GM04503 (cell line): ENCODE results near the gene GPR35.
"Not testable (repeated sequence)": the region's sequence is repeated elsewhere in the genome, so short reads cannot be mapped to it uniquely, and the experiment has no call there.

Experiments used
- DNase-seq: peaks from one replicate; pipeline ENCODE4 v3.0.0-alpha.2; 2012; ENCODE audit warnings: low read depth

Gene GPR35

DNA sequence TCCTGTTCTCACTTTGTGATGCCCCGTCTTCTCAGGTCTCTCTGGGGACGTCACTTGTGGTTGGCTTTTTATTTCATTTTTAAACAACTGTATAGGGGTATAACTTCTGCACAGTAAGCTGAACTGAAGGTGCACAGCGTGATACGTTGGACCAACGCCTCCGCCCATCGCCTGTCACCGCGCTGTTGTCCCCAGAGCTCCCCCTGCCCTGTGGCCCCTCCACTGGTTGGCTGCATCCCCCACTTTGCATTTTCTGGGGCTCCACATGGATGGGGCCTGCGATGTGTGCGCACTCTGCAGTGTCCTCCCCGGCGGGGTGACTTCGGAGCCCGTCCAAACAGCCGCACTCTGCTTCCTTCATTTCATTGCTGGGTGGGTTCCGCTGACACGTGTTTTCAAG, 14.3 kb downstream of the GPR35 start:
- no peak for DNase-seq

DNA sequence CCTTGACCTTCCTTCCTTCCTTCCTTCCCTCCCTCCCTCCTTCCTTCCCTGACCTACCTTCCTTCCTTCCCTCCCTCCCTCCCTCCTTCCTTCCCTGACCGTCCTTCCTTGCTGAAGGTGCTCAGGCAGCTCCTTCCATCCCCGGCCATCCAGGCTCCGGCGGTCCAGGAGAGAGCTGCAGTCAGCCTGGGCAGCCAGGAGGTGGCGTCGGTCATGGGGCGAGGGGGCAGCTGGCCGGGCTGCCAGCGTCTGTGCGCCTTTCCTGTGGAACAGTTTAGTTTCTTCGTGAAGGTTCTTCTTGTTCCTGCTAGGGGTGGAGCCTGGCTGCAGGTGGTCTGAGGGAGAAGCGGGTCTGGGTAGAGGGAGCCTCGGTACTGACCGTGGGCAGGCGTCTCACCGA, 15.7 kb downstream of the GPR35 start:
- DNase-seq: no peak

DNA sequence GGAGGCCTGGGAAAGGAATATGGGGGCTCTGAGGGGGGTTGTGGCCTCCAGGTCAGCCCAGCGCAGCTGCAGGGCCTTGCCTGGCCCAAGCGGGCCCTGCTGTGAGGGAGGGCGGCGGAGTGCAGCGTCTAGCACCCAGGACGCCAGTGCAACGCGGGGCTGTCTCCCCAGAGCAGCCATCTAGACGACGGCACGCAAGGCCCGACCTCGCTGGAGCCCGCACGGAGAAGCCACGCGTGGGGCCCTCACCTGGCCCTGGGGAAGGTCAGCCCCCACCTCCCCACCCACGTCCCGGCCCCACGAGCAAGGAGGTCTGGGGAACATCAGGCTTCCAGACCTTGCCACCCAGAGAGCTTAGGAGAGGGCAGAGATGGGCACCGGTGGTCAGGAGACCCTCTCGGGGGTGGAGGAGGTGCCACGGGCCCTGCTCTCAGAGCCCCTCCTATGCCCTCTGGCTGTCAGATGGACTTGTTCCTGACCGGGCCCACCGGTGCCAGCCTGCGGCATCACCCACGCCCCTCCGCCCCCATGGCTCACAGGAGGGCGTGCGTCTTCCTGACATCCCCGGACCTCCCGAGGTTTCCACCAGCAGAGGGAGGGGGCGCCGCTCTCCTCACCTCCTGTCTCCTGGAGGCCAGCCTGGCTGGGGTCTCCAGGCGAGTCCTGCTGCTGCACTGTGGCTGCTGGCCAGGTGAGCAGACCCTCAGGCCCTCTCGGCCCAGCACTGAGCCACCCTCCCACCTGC, 17.0 kb downstream of the GPR35 start:
- DNase-seq: no peak

DNA sequence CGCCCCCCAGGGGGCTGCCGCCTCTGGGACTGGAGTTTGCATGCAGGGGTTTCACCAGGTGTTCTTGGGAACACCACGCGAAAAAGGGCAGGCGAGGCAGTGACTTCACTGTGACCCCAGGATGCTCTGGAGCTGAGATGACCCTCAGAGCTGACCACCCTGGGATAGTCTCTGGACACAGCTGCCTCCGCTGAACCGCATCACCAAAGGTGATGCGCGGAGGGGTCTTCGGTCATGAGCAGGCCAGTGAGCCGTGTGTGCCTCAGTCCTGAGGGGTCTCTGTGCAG, 17.5 kb downstream of the GPR35 start:
- DNase-seq: no peak

DNA sequence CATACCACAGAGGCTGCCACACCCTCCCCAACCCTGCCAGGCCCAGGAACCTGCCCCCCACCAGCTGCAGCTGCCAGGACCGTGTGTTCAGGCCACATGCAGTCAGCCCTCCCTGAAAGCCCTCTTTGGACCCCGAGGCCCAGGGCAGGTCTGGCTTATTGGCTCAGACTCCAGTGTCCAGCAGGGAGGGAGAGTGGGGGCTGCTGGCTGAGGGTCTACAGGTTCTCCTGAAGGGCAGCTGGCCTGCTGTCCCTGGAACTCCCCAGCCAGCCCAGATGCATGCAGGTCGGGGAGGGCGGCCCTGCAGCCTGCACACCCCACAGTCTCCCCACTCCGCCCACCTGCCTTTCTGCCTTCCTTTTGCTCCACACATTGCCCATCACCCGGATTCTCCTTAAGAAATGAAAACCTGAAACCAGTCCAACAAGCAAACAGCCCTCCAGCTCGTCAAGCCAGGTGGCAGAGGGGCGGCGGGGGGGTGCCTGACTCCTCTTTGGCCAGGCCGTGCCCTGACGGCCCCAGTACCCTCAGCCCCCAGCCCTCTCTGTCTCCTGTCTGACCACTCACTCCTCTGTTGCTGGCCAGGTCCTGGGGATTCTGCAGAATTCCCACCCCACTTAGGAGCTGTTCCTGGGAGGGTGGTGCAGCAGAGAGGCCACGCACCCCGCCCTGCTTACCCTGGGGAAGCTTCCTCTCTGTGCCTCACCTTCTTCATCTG, 18.0 kb downstream of the GPR35 start:
- DNase-seq: no peak

DNA sequence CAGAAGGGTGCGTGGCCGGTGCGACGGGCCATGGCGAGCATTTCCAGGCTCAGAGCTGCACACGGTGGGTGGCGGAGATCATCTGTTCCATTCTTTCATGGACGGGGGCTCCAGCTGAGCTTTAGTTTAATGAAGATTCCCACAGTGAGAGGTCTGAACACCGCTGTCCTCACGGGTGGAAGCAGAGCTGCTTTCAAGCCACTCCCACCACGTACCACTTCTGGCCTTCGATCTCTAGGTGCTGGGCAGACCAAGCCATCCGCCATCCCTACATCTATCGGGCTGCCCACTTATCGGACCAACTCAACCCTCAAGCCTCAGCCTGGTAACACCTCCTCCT, 18.5 kb downstream of the GPR35 start:
- DNase-seq: no peak

DNA sequence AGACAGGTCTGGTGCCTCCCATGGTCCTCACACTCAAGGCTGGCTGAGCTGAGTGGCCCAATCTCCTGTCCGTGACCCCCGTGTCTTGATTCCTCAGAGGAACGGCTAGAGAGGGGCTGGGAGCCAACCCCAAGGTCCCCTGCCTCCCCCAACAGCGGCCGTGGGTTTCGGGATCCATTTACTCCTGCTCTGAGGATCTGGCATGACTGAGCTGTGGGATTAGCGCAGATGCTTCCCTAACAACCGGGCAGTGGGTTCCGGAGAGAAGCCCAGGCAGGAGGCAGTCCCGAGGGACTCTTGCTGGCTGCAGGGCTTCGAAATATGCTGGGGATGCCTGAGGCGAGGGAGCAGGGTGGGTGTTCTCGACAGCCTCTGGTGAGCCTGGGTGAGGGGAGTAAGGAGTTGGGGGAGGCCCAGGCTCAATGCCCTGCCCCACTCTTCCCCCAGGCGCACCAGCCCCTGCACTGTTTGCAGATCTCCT, 18.9 kb downstream of the GPR35 start:
- DNase-seq: no peak

DNA sequence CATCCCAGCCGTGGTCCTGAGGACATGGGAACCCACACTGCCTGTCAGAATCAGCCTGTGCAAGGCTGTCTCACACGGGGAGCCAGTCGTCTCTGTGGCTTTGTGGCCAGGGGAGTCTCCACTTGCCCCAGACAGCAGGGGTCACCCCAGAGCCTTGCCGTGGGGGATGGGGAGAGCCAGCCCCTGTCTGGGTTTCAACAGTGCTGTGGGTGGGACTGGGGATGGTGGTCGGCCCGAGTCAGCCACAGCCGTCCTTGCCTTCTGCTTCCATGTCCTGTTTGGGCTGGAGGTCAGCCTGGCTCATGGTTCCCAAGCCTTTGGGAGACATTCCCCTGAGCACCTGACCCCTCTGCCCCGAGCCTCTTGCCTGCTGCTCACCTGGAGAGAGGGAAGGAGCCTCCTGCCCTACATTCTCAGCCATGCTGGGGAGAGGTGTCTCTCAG, 19.6 kb downstream of the GPR35 start:
- DNase-seq: no peak

DNA sequence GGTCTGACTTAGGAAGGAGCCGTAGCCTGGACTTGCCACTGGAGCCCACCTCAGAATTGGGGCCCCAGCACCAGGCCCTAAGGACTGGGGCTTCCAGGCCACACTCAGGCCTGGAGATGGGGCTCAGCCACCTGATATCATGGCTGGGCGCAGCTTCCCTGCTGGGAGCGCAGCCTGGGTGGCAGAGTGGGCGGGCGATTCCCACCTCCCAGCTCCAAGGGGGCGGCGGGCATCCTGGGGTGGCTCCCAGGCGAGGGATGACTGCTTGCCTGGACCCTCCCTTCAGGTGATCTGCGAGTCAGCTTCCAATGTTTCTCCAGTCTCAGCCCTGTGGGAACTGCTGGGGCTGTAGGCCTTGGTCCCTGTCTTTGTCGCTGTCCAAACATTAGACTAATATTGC, 20.1 kb downstream of the GPR35 start:
- no peak for DNase-seq

DNA sequence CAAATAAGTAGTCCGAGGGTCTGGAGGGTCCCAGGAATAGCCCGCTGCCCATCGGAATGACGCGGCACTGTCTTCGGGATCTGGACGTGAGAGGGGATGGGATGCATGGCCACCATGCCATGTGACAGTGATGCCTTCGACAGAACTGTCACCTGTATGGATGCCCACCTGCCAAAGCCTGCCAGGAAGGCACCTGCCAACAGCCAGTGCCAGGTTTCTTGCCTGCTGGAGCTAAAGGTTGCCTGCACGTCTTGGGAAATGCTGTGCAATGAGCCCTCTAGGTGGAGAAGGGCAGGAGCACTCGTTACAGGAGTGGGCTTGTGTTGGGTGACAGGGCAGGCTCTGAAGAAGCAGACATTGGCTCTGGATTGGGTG, 20.5 kb downstream of the GPR35 start:
- DNase-seq: no peak

DNA sequence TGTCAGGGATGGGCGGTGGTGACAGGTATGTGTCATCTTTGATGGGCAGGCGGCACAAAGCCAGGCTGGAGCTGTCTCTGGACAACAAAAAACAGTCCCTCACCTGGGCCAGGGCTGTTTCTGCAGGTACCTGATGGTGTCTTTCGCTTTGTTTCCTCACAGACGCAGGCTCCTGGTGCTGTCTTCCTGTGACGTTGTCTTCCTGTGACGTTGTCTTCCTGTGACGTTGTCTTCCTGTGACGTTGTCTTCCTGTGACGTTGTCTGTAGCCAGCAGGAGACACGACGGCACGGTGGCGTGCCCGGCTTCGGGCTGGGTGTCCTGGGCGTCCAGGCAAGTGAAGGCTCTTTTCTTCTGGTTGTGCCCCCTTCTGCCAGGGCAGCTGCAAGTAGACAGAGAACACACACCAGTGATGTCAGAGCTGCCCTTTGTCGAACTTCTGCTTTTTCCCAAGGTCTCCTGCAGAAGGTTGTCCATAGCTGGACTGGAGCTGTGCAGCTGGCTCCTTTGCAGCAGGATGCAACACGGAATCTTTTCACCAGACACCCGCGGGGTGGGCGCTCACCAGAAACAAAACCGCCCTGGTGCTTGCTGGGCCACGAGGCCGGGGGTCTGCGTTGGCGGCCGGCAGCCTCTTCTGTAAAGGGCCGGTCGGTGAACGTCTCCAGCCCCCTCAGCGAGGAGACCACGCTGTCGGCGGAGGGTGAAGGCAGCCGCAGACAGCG, 21.1 kb downstream of the GPR35 start:
- no peak for DNase-seq

DNA sequence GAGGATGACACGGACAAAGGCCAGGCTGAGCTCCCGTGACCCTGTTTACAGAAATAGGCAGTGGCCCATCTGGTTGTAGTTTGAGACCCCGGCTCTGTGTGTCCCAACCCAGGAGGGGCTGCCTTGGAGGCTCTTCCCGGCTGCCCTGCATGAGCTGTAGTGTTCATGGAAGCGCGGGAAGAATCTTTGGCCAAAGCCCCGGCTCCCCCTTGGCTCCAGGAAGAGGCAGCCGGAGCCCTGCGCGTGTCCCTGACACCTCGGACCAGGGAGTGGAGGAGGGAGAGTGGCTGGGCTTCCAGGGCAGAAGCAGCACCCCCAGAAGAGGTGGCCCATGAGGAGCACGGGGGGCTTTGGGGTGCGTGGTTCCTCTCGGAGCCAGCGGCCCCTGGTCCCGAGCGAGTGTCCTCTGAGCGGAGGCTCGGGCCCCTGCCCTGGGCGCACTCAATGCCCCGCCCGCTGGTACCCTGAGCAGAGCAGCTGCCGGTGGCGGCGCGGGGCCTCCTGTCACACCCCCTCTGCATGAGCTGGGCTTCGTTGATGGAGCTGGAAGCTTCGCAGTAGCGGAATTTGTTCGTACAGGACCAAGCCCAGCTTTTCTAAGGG, 21.7 kb downstream of the GPR35 start:
- no peak for DNase-seq

DNA sequence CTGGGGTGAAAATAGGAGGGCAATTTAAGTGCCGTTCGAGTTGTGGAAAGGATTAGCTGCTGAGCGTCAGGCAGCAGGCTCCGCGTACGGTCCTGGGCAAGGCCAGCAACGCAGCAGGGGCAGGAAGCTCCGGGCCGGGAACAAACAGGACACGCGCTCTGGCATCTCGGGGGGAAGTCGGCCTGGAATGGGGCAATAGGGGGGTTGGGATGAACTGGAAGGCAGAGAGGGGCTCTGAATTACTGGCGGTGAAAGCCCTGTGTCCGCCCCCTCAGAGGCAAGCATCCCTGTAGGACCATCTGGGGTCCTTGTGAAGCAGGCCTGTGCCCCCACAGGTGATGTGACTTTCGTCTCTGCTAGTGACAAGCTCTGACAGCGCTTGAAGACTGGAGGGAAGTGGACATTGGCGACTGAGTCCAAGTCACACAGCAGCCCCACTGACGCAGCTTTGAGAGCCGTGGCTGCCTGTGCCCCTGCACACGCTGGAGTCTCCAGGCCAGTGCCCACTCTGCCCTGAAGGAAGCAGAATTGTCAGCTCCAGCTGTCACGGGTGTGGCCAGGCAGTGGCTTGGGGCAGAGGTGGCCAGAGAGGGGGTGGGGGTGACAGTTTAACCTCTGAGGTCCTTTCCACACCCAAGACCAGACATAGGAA, 22.3 kb downstream of the GPR35 start:
- DNase-seq: no peak

DNA sequence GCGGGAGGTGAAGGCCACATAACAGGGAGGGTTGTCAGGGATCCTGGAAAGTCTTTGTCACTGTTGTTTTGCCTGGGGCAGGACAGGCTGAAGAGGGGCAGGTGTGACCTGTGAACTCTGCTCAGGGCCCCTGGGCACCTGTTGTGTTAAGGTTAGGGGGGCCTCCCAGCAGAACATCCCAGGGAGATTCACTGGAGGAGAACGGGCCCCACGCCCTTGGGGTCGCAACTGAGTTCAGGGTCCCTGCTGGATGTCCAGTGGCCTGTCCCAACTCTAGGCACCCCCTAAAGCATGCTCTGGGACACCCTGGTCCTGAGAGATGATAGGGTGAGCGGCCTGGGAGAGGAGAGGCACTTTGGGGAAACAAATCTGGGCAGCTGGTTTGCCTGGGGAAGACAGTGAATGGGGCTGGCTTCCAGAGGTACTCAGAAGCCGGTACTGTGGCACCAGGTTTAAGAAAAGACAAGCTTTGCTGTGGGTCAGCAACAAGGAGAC, 22.9 kb downstream of the GPR35 start:
- no peak for DNase-seq

DNA sequence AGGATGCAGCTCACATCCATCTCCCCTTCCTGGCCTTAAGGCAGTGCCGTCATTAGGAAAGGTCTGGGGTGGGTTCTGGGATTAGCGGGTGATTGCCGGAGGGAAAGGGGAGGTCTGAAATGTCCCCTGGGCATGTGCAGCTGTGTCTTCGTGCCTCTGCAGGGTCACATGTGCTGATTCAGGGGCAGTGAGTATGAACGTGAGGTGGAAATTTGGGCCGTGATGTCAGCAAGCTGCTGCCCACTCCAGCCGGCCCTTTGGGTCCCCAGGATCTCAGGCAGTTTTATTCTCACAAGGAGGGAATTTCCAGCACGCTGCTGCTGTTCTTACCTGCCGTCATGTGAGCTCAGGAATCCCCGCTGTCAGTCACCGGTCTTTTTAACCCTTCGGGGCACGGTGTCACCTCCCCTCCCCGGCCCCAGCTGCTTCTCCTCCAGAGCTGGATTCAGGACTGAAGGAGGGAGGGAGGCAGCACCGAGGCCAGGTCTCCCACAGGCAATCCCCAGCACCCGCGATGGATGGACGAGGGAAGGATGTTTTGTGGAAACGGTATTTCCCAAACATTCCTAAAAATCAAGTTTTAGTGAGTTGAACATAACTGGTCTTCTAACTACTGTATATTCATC, 23.5 kb downstream of the GPR35 start:
- DNase-seq: no peak

DNA sequence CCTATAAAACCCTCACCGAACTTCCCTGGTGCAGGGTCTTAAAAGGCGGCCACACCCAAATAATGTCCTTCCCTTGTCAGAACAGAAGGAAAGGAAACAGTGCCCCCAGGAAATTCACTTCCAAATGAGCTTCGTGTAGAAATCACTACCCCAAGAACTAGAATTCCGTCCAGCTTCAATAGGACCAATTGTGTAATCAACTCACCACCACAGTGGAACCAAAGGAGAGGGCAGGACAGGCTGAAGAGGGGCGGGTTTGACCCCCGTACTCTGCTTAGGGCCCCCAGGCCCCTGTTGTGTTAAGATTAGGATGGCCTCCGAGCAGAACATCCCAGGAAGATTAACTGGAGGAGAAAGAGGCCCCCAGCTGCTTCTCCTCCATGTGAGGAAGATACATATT, 24.1 kb downstream of the GPR35 start:
- DNase-seq: no peak

DNA sequence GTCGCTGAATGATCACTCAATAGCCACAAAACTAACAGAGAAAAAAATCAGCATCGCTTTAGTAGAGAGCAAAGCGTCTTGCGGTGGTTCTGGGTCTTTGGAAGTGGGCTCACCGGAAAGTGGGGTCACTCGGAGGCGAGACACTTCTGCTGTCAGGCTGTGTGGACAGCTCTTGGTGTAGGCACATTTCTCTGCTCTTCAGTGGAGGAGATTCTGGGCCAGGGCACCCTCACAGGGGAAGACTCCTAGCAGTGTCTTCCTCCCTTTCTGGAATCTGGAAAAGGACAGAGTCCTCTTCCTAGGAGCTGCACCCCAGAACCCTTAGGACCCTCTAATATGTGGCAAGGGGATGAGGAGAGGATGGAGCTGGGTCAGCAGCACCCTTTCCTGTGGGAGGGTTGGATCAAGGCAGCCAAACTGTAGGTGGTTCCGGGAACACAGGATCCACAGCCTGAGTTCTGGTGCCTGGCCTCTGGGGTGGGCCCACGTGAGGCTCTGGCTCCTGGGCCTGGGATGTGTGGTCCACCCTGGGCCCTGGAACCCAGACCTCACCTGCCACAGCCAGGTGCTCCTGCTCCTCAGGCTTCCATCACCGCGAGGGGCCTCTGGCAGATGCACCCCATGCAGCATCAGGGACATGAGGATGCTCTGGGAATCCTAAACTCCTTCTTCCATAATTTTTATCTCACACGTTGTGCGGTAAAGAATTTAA, 25.1 kb downstream of the GPR35 start:
- DNase-seq: no peak

DNA sequence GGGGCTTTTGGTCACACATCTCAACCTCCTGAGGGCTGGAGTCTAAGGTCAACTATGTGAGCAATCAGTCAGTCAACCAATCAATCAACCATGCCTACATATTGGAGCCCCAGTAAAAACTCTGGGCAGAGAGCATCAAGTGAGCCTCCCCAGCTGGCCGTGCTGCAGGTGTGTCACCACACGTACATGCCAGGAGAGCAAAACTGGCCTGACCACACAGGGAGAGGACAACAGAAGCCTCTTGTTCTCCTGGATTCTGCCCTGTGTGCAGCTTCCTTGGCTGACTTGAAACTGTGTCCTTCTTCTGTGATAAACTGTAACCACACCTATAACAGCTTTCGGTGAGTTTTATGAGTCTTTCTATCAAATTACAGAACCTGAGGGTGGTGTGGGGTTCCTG, 25.9 kb downstream of the GPR35 start:
- DNase-seq: no peak

DNA sequence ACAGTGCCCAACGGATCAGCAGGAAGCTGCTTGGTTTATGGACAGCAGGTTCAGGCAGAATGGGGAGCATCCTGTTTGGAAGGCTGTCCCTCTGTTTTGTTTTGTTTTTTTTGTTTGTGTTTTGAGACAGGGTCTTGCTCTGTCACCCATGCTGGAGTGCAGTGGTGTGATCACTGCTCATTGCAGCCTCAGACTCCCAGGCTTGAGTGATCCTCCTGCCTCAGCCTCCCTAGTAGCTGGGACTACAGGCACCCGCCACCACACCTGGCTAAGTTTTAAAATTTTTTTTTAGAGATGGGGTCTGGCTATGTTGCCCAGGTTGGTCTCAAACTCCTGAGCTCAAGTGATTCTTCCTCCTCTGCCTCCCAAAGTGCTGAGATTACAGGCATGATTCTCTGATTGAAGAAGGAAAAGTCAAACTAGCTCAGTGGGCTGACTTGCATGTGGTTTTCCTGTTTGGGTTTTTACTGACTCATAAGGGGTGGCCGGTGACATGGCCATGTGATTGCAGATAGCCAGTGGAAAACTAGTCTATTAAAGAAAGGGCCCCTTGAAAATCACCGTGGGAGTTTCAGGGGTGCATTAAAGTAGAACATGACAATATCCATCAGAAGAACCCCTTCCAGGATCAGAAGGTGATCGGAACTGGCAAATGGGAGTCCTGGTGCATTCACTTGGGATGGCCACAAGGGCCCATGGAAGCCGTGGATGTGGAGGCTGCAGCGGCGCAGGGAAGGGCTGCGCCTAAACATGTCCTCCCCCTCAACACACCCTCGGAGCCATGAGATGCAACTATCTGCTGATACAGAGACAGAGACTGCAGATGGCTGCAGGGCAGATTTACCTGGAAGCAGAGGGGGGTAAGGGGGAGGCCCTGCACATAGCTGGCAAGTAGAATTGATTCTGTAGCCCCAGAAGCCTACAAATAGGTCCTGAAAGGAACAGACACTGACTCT, 30.9 kb downstream of the GPR35 start:
- no peak for DNase-seq

DNA sequence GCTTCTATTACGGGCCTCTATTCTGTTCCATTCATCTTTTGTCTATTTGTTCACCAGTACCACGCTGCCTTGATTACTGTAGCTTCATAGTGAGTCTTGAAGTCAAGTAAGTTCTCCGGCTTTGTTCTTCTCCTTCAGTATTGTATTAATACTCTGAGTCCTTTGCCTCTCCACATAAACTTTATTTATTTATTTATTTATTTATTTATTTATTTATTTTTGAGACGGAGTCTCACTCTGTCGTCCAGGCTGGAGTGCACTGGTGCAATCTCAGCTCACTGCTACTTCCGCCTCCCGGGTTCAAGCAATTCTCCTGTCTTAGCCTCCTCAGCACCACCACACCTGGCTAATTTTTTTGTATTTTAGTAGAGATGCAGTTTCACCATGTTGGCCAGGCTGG, 34.6 kb downstream of the GPR35 start:
- not testable (repeated sequence) for DNase-seq
